ENCODE measurements around the gene PRDM16. TPM values are rescaled to one million over a fixed set of nuclear protein-coding genes. Genes with fewer than 3 reads are reported as not detected.
A peak's percentile ranks its signal among the peaks of the same experiment; 100 is the strongest.

PRDM16 gene
- total and polyA plus RNA-seq, 2 of the 13 experiments (the other 11 are each of a cell fraction or from before 2014, with no cell fraction given) = 0.15 to 0.81 TPM

GRCh38 chr1:3238703-3239278 lies 169.8 kb downstream of the PRDM16 start (continued):
- TF ChIP-seq TFDP1 (CRISPR knock-in tag; IDR thresholded peaks at IDR 0.05; ENCODE audit: borderline replicate concordance) = no peak
- no peak for TF ChIP-seq GZF1 (CRISPR knock-in tag; IDR thresholded peaks at IDR 0.05)
- TF ChIP-seq ZNF280B (CRISPR knock-in tag; IDR thresholded peaks at IDR 0.05; ENCODE audit: borderline replicate concordance) = no peak
- no peak for TF ChIP-seq HMGXB4 (CRISPR knock-in tag; IDR thresholded peaks at IDR 0.05; ENCODE audit: borderline replicate concordance in 1 of 2, low read depth in 1 of 2)
- TF ChIP-seq RARG (CRISPR knock-in tag; IDR thresholded peaks at IDR 0.05; ENCODE audit: low read depth) = no peak
- no peak for TF ChIP-seq HOXD1 (CRISPR knock-in tag; IDR thresholded peaks at IDR 0.05)
- 0 out of 2 replicates have a peak, but pooled peaks have one; percentile 40 for TF ChIP-seq ZNF414 (CRISPR knock-in tag; IDR thresholded peaks at IDR 0.05)
- TF ChIP-seq ZSCAN22 (CRISPR knock-in tag; IDR thresholded peaks at IDR 0.05) = no peak
- TF ChIP-seq TBL1XR1 (IDR thresholded peaks at IDR 0.05; ENCODE audit: borderline replicate concordance, low read length, partially characterized antibody) = no peak
- TF ChIP-seq PRMT3 (CRISPR knock-in tag; IDR thresholded peaks at IDR 0.05; ENCODE audit: borderline replicate concordance, low read depth) = peak; percentile 47; the same call in 1 of the 2 replicates
- TF ChIP-seq MTA1 (CRISPR knock-in tag; IDR thresholded peaks at IDR 0.05; ENCODE audit: borderline replicate concordance) = peak; percentile 6; the same call in 1 of the 2 replicates
- no peak for TF ChIP-seq KLF11 (CRISPR knock-in tag; IDR thresholded peaks at IDR 0.05)
- TF ChIP-seq ZNF777 (CRISPR knock-in tag; IDR thresholded peaks at IDR 0.05) = no peak
- 0 out of 2 replicates have a peak, but pooled peaks have one; percentile 4 for TF ChIP-seq ZNF501 (CRISPR knock-in tag; IDR thresholded peaks at IDR 0.05)
- 0 out of 2 replicates have a peak, but pooled peaks have one; percentile 4 for TF ChIP-seq GABPB1 (CRISPR knock-in tag; IDR thresholded peaks at IDR 0.05)
- peak; percentile 26; the same call in 1 of the 2 replicates for TF ChIP-seq ARNTL (CRISPR knock-in tag; IDR thresholded peaks at IDR 0.05)
- peak; percentile 21; the same call in 1 of the 2 replicates for TF ChIP-seq HNF1B (CRISPR knock-in tag; IDR thresholded peaks at IDR 0.05)
- 0 out of 2 replicates have a peak, but pooled peaks have one; percentile 21 for TF ChIP-seq MXD3 (CRISPR knock-in tag; IDR thresholded peaks at IDR 0.05)
- TF ChIP-seq PAX8 (CRISPR knock-in tag; IDR thresholded peaks at IDR 0.05; ENCODE audit: borderline replicate concordance) = no peak
